ENCODE measurements around the gene E2F2.

DNA sequence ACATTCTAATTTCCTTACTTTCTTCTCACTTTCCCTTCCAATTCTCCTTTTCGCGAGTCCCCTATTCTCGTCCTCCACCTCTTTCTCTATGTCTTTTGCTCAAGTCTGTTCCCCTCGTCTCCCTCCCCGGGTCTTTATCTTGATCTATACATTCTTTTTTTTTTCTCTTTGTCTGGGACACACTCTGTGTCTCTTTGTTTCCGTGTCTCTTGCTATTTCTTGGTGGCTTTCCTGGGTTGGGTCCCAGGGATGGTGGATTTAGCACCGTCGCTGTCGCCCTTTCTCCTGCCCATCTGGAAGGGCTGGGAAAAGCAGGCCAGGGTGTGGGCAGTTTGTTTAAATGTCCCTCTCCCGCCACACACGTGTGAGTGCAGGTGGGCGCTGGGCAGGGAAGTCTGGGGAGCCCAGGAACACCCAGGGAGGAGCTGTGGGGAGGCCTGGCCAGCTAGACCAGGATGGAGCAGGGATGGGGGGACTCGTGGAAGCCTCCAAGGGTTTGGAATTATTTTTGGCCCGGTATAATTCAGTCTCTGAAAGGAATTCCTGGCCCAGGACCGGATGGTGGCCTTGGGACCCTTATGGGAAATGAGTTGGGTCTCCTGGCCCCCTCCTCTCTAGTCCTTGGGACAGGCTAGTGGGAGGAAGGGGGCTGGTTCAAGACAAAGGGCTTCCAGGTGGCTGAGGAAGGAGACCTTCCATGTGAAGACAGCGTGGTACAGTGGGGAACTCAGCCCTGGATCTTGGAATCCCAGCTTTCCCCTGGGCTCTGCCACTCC lies 37.8 kb upstream of the E2F2 start:
- TF ChIP-seq POLR2A (IDR thresholded peaks at IDR 0.05), result peak in 1 of 2 donors; percentile 44
- TF ChIP-seq, protein P1, sequence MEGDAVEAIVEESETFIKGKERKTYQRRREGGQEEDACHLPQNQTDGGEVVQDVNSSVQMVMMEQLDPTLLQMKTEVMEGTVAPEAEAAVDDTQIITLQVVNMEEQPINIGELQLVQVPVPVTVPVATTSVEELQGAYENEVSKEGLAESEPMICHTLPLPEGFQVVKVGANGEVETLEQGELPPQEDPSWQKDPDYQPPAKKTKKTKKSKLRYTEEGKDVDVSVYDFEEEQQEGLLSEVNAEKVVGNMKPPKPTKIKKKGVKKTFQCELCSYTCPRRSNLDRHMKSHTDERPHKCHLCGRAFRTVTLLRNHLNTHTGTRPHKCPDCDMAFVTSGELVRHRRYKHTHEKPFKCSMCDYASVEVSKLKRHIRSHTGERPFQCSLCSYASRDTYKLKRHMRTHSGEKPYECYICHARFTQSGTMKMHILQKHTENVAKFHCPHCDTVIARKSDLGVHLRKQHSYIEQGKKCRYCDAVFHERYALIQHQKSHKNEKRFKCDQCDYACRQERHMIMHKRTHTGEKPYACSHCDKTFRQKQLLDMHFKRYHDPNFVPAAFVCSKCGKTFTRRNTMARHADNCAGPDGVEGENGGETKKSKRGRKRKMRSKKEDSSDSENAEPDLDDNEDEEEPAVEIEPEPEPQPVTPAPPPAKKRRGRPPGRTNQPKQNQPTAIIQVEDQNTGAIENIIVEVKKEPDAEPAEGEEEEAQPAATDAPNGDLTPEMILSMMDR (IDR thresholded peaks at IDR 0.05), result no peak

Measured in thyroid gland (tissue), 4 donors.